Testis (tissue), 2 donors: ENCODE data around the gene SLC9A3.
A peak's percentile ranks its signal among the peaks of the same experiment; 100 is the strongest.

ENCODE experiments used
- CTCF ChIP-seq, 3 experiments: fragments of 450-650 bp in 2 of 3; fragments of 200-600 bp in 1 of 3; sonication (generic) in 1 of 3; IDR thresholded peaks; one replicate each; pipeline ENCODE4 v1.5.1; 2016 to 2019; ENCODE audit warnings: antibody characterized with exemption in 3 of 3, mild to moderate bottlenecking in 2 of 3, moderate library complexity in 1 of 3
- POLR2A ChIP-seq: fragments of 450-650 bp; IDR thresholded peaks from one replicate; pipeline ENCODE4 v1.6.1; 2017; ENCODE audit warnings: antibody characterized with exemption, mild to moderate bottlenecking, moderate library complexity

GRCh38 chr5:446883-447263 lies 77.4 kb downstream of the SLC9A3 start:
- TF ChIP-seq CTCF (IDR thresholded peaks at IDR 0.05) (peak in 2 of 3 experiments; percentile 24 to 44), POLR2A (no peak)
